Sigmoid colon (tissue), 7 donors: ENCODE measurements around the gene NACC2. TPM values are rescaled to one million over a fixed set of nuclear protein-coding genes. Genes with fewer than 3 reads are reported as not detected.

ENCODE experiments used
- DNase-seq: peaks from one replicate; pipeline ENCODE4 v3.0.0-alpha.2; 2019
- H3K27ac ChIP-seq, 4 donors: fragments of 200-600 bp; sonication (generic); one replicate each; pipeline ENCODE4 v1.5.1; 2016 to 2019; ENCODE audit warnings: mild to moderate bottlenecking in 1 of 4
- H3K27me3 ChIP-seq, 3 donors: fragments of 200-600 bp; sonication (generic); one replicate each; pipeline ENCODE4 v1.5.1; 2019; ENCODE audit warnings: mild to moderate bottlenecking in 1 of 3
- H3K36me3 ChIP-seq, 4 donors: fragments of 200-600 bp; sonication (generic); one replicate each; pipeline ENCODE4 v1.5.1; 2016 to 2019
- H3K4me1 ChIP-seq, 4 donors: fragments of 200-600 bp; sonication (generic); one replicate each; pipeline ENCODE4 v1.5.1; 2017 to 2019
- H3K4me3 ChIP-seq, 4 donors: fragments of 200-600 bp; sonication (generic); one replicate each; pipeline ENCODE4 v1.5.1; 2017 to 2019; ENCODE audit warnings: mild to moderate bottlenecking in 2 of 4, moderate library complexity in 1 of 4
- H3K9me3 ChIP-seq, 4 donors: fragments of 200-600 bp in 3 of 4; sonication (generic) in 3 of 4; one replicate each; pipeline versions ENCODE4 v1.5.1 to v1.6.1; 2013 to 2019
- CTCF ChIP-seq, 4 experiments: fragments of 450-650 bp in 3 of 4; fragments of 200-600 bp in 1 of 4; IDR thresholded peaks; one replicate each; pipeline ENCODE4 v1.5.1; 2016 to 2019; ENCODE audit warnings: antibody characterized with exemption in 4 of 4, mild to moderate bottlenecking in 3 of 4, moderate library complexity in 2 of 4
- EP300 ChIP-seq, 4 donors: sonication (generic); formaldehyde crosslinking; IDR thresholded peaks; one replicate each; pipeline ENCODE4 v1.6.1; 2017; ENCODE audit warnings: antibody characterized with exemption in 4 of 4
- POLR2A ChIP-seq, 2 donors: fragments of 450-650 bp; IDR thresholded peaks; one replicate each; pipeline ENCODE4 v1.6.1; 2016; ENCODE audit warnings: antibody characterized with exemption in 2 of 2, mild to moderate bottlenecking in 2 of 2, moderate library complexity in 2 of 2
- POLR2AphosphoS5 ChIP-seq, 4 donors: sonication (generic); formaldehyde crosslinking; IDR thresholded peaks; one replicate each; pipeline ENCODE4 v1.6.1; 2017; ENCODE audit warnings: antibody characterized with exemption in 4 of 4
- WGBS, 2 donors: extraction: QIAGEN DNeasy Blood & Tissue Kit; methylation state at CpG; one replicate each; pipeline ENCODE4 v1.1.7; 2013; 5-methylcytosine and 5-hydroxymethylcytosine counted together
- intact Hi-C: fragments of 100-400 bp; cut with DNase I; formaldehyde crosslinking; loops from one replicate; pipeline ENCODE4 v1.15.1; 2023
- polyA plus RNA-seq, 3 donors: library from polyadenylated mRNA; stranded (reverse); fragments of 200-250 nt; gene quantifications; one replicate each; pipeline ENCODE4 v1.2.3, GENCODE V29; 2013
- total RNA-seq, 4 donors: library from RNA; depleted of rRNA; stranded (reverse); fragments of >200 nt; gene quantifications; one replicate each; pipeline ENCODE4 v1.1.0, GENCODE V29; 2016
- donor health status: healthy with polysubstance abuse.
- donor health status: Bipolar disorder and iron deficiency.
- donor health status: healthy.

Gene NACC2
- total and polyA plus RNA-seq, 7 donors, result 3.6 to 80.0 (median 41.6) TPM

- intact Hi-C loops, result no loop called here
- no peak for TF ChIP-seq EP300 (IDR thresholded peaks at IDR 0.05)
- no peak for TF ChIP-seq POLR2AphosphoS5 (IDR thresholded peaks at IDR 0.05)
- no peak for TF ChIP-seq CTCF (IDR thresholded peaks at IDR 0.05)
- no peak for TF ChIP-seq POLR2A (IDR thresholded peaks at IDR 0.05)
- H3K4me3 ChIP-seq, result peak overlapping the region in 1 of 4 donors; percentile 45
- H3K27me3 ChIP-seq, result peaks cover 28 to 96% (median 83%) of the 10 kb centered on the region in 3 donors
- no peak for DNase-seq
- H3K36me3 ChIP-seq, result no peaks in the 10 kb centered on the region
- peaks cover 0 to 17% (median 15%) of the 10 kb centered on the region in 4 donors for H3K4me1 ChIP-seq
- no peak overlapping the region for H3K27ac ChIP-seq
- no peaks in the 10 kb centered on the region for H3K9me3 ChIP-seq
- 19 to 30% methylated on average over 18 of the region's 18 CpGs for WGBS, 2 donors
Observed at GRCh38 chr9:136133959-136134484, 38.9 kb upstream of the NACC2 start.

- H3K9me3 ChIP-seq, result no peaks in the 10 kb centered on the region
- no peak overlapping the region for H3K27ac ChIP-seq
- peaks cover 28 to 96% (median 80%) of the 10 kb centered on the region in 3 donors for H3K27me3 ChIP-seq
- peaks cover 0 to 17% (median 15%) of the 10 kb centered on the region in 4 donors for H3K4me1 ChIP-seq
- intact Hi-C loops, result no loop called here
- peak overlapping the region in 3 of 4 donors; percentile 38 to 45 (median 43) for H3K4me3 ChIP-seq
- no peaks in the 10 kb centered on the region for H3K36me3 ChIP-seq
- DNase-seq, result no peak
- WGBS, 2 donors, result 2 to 6% methylated on average over 68 to 69 of the region's 69 CpGs
- TF ChIP-seq EP300 (IDR thresholded peaks at IDR 0.05), result no peak
- TF ChIP-seq CTCF (IDR thresholded peaks at IDR 0.05), result peak in 2 of 4 experiments; percentile 13 to 28
- no peak for TF ChIP-seq POLR2AphosphoS5 (IDR thresholded peaks at IDR 0.05)
- no peak for TF ChIP-seq POLR2A (IDR thresholded peaks at IDR 0.05)
Observed at GRCh38 chr9:136133191-136133958, 38.3 kb upstream of the NACC2 start.

DNA sequence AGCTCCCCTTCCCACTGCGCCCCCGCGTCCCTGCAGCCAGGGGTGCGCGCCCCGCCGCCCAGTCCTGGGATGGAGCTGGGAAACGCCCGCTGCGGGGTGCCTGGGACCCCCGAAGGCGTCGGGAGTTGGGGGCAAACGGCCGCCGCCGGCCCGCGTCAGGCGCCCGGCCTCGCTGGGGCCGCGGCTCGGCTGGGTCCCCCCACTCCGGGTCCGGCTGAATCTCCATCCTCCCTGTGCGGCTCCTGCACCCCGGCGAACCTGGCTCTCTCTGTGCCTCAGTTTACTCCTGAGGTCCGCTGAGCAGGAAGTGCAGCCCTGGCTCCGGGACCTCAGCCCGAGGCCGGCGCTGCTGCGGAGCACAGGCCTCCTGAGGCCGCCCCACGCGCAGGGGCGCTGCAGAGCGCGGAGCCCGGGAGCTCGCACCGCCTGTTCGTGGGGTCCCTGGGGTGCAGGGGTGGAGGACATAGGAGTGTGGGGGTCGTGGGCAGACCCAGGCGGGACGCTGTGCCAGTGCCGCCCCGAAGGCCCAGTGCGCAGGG is 37.5 kb upstream of the NACC2 start:
- 10 to 22% methylated on average over 51 to 52 of the region's 52 CpGs for WGBS, 2 donors
- no peaks in the 10 kb centered on the region for H3K36me3 ChIP-seq
- H3K4me1 ChIP-seq, result peaks cover 0 to 17% (median 15%) of the 10 kb centered on the region in 4 donors
- no peak for DNase-seq
- intact Hi-C loops, result no loop called here
- peaks cover 28 to 96% (median 73%) of the 10 kb centered on the region in 3 donors for H3K27me3 ChIP-seq
- no peak overlapping the region for H3K27ac ChIP-seq
- H3K9me3 ChIP-seq, result no peaks in the 10 kb centered on the region
- TF ChIP-seq POLR2AphosphoS5 (IDR thresholded peaks at IDR 0.05), result no peak
- no peak for TF ChIP-seq EP300 (IDR thresholded peaks at IDR 0.05)
- TF ChIP-seq POLR2A (IDR thresholded peaks at IDR 0.05), result no peak
- TF ChIP-seq CTCF (IDR thresholded peaks at IDR 0.05), result no peak
- H3K4me3 ChIP-seq, result peak overlapping the region in 3 of 4 donors; percentile 38 to 45 (median 43)

GRCh38 chr9:136131629-136132511 is 36.8 kb upstream of the NACC2 start:
- intact Hi-C loops, result no loop called here
- no peak overlapping the region for H3K4me3 ChIP-seq
- TF ChIP-seq EP300 (IDR thresholded peaks at IDR 0.05), result no peak
- TF ChIP-seq POLR2AphosphoS5 (IDR thresholded peaks at IDR 0.05), result no peak
- TF ChIP-seq CTCF (IDR thresholded peaks at IDR 0.05), result no peak
- TF ChIP-seq POLR2A (IDR thresholded peaks at IDR 0.05), result no peak
- DNase-seq, result no peak
- 36 to 59% methylated on average over 31 of the region's 31 CpGs for whole genome bisulfite sequencing, 2 donors
- peaks cover 28 to 96% (median 71%) of the 10 kb centered on the region in 3 donors for H3K27me3 ChIP-seq
- H3K9me3 ChIP-seq, result no peaks in the 10 kb centered on the region
- H3K36me3 ChIP-seq, result no peaks in the 10 kb centered on the region
- peaks cover 0 to 17% (median 15%) of the 10 kb centered on the region in 4 donors for H3K4me1 ChIP-seq
- no peak overlapping the region for H3K27ac ChIP-seq
